Measurements from ENCODE around the gene UBE2V1.
"Not testable (repeated sequence)": the region's sequence is repeated elsewhere in the genome, so short reads cannot be mapped to it uniquely, and the experiment has no call there.

Gene UBE2V1

DNA sequence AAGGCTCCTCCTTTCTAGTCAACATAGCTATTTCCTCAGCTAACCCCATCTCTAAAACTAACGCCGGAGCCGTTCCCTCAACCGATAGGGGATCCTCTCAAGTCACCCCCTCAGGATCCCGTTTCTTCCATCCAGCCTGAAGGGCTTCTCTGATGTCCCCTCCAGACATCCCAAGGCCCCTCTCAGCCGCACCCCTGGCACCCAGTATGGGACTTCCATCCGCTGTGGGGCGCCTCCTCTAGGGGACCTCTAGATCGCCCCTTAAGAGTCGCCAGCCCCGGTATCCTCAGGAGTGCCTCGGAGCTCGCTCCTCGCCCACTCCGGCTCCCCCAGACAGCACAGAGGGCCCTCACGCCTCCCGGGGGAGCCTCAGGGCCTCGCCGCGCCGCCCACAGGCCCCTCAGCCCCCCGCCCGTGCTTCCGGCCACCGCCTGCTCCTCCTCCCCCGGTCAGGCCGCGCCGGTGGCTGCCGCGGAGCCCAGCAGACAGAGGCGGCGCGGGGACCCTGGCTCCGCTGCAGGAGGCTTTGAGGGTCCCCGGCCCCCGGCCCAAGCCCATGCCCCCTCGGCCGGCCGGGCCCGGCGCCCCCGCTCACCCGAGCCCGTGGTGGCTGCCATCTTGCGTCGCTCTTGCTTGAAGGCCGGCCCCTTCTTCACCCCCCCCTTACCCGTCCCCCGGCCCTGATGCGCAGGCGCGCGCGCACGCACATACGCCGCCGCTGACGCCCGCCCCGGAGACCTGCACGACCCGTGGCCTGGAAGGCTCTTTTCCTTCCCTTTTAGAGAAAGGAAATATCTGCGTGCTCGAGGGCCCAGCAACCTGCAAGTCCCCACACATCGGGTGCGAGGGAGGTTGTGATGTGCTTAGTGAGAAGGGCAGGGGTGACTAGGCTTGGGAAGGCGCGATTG lies at the start of gene UBE2V1:
UBE2V1 (minus strand) TSS at position 639 of the 908 bp plus-strand sequence; CDS start at position 617, 22 bp downstream.
- Histone ChIP-seq H3K27ac (ENCODE audit: low read length) (peak within 1 kb of the TSS; percentile 78), H2AFZ (ENCODE audit: low read depth, low read length) (peak within 1 kb of the TSS; percentile 79), H3K9ac (ENCODE audit: low read length) (peak within 1 kb of the TSS; percentile 95), H4K20me1 (ENCODE audit: insufficient read depth, low read length) (peaks cover 46% of the 10 kb centered on the region), H3K9me3 (ENCODE audit: insufficient read depth, low read length) (no peaks in the 10 kb centered on the region), H3K36me3 (replicated peaks; ENCODE audit: low read depth, low read length) (peaks cover 28% of the 10 kb centered on the region), H3K79me2 (ENCODE audit: low read length) (peaks cover 68% of the 10 kb centered on the region), H3K27me3 (ENCODE audit: low read depth, low read length) (no peaks in the 10 kb centered on the region), H3K4me1 (ENCODE audit: low read length) (peaks cover 50% of the 10 kb centered on the region), H3K4me2 (ENCODE audit: low read length) (peak within 1 kb of the TSS; percentile 94), H3K4me3 (ENCODE audit: low read length) (peak within 1 kb of the TSS; percentile 87)
- TF ChIP-seq EZH2phosphoT487 (IDR thresholded peaks at IDR 0.05; ENCODE audit: low read depth), result no peak
- TF ChIP-seq, protein P1, sequence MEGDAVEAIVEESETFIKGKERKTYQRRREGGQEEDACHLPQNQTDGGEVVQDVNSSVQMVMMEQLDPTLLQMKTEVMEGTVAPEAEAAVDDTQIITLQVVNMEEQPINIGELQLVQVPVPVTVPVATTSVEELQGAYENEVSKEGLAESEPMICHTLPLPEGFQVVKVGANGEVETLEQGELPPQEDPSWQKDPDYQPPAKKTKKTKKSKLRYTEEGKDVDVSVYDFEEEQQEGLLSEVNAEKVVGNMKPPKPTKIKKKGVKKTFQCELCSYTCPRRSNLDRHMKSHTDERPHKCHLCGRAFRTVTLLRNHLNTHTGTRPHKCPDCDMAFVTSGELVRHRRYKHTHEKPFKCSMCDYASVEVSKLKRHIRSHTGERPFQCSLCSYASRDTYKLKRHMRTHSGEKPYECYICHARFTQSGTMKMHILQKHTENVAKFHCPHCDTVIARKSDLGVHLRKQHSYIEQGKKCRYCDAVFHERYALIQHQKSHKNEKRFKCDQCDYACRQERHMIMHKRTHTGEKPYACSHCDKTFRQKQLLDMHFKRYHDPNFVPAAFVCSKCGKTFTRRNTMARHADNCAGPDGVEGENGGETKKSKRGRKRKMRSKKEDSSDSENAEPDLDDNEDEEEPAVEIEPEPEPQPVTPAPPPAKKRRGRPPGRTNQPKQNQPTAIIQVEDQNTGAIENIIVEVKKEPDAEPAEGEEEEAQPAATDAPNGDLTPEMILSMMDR (IDR thresholded peaks at IDR 0.05; ENCODE audit: low read depth, low read length), result peak; percentile 71

DNA sequence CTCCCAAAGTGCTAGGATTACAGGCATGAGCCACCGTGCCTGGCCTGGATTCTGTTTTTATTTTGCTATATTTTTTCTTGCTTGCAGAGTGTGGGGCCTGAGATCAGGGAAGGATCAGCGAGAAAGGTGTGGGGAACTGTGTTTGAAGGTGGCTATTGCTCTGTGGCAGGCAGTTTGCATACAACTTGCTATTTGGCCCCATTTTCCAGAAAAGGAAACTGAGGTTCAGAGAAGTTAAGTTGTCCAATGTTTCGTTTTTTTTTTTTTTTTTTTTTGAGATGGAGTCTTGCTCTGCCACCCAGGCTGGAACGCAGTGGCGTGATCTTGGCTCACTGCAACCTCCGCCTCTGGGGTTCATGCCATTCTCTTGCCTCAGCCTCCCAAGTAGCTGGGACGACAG lies 48.5 kb upstream of the UBE2V1 start:
- not testable (repeated sequence) for H3K4me2 ChIP-seq (ENCODE audit: low read length); H3K4me1 ChIP-seq (ENCODE audit: low read length); H3K27ac ChIP-seq (ENCODE audit: low read length); H3K36me3 ChIP-seq (replicated peaks; ENCODE audit: low read depth, low read length); H3K4me3 ChIP-seq (ENCODE audit: low read length); H2AFZ ChIP-seq (ENCODE audit: low read depth, low read length); H3K9me3 ChIP-seq (ENCODE audit: insufficient read depth, low read length); H3K79me2 ChIP-seq (ENCODE audit: low read length); H3K27me3 ChIP-seq (ENCODE audit: low read depth, low read length); H3K9ac ChIP-seq (ENCODE audit: low read length); H4K20me1 ChIP-seq (ENCODE audit: insufficient read depth, low read length)

DNA sequence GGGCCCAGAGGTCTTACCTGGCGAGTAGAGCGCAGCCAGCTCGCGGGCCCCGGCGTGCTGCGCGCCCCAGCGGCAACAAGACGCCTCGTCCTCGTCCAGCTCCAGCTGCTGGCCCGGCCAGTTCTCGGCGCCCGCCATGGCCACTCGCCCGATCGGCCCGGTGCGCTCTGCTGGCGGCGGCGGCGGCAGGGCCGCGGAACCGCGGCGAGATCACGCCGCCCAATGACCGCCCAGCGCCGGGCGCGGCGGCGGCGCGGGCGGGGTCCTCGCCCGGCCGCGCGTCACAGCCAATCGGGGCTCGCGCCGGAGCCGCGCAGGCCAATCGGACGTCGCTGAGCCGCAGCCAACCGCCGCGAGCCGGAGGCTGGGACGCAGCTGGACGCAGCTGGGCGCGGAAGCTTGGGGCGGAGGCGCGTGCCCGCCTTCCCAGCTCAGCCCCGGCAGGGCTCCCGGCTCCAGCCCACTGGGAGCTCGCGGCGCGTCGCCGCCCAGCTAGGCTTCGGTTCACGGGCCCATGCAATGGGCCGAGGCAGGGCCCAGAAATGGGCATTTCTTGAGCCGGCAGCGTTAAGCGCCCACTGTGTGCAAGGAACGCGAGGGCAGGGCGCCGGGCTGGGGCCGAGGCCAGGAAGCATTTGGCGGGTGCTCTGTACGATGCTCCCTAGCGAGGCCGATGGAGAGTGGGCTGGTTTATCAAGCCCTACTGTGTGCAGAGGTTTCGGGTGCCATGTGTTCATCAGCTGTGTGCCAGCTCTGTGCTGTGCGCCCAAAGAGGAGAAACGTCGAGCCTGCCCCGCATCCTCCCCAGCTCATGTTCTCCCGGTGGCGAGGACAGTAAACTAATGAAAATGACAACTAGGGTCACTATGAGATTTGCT lies 40.8 kb upstream of the UBE2V1 start, which contains the start of gene PEDS1:
PEDS1 (minus strand) TSS at position 224 of the 878 bp plus-strand sequence; CDS start at position 138, 86 bp downstream.
- Histone ChIP-seq H4K20me1 (ENCODE audit: insufficient read depth, low read length) (no peaks in the 10 kb centered on the region), H3K4me1 (ENCODE audit: low read length) (peaks cover 18% of the 10 kb centered on the region), H3K27ac (ENCODE audit: low read length) (peak within 1 kb of the TSS; percentile 7; the same call in 1 of the 2 replicates), H3K4me2 (ENCODE audit: low read length) (peak within 1 kb of the TSS; percentile 87), H3K36me3 (replicated peaks; ENCODE audit: low read depth, low read length) (peaks cover 3% of the 10 kb centered on the region), H3K4me3 (ENCODE audit: low read length) (peak within 1 kb of the TSS; percentile 91), H3K27me3 (ENCODE audit: low read depth, low read length) (no peaks in the 10 kb centered on the region), H3K9me3 (ENCODE audit: insufficient read depth, low read length) (no peaks in the 10 kb centered on the region), H3K79me2 (ENCODE audit: low read length) (peaks cover 40% of the 10 kb centered on the region), H2AFZ (ENCODE audit: low read depth, low read length) (peak within 1 kb of the TSS; percentile 69; the same call in 1 of the 2 replicates), H3K9ac (ENCODE audit: low read length) (peak within 1 kb of the TSS; percentile 89)
- TF ChIP-seq, protein P1 (IDR thresholded peaks at IDR 0.05; ENCODE audit: low read depth, low read length), result no peak
- TF ChIP-seq EZH2phosphoT487 (IDR thresholded peaks at IDR 0.05; ENCODE audit: low read depth), result no peak

- Histone ChIP-seq H4K20me1 (ENCODE audit: insufficient read depth, low read length) (no peaks in the 10 kb centered on the region), H3K27me3 (ENCODE audit: low read depth, low read length) (no peaks in the 10 kb centered on the region), H3K79me2 (ENCODE audit: low read length) (peaks cover 40% of the 10 kb centered on the region), H3K27ac (ENCODE audit: low read length) (peak overlapping the region; percentile 7; the same call in 1 of the 2 replicates), H3K4me3 (ENCODE audit: low read length) (peak overlapping the region; percentile 91), H2AFZ (ENCODE audit: low read depth, low read length) (peak overlapping the region; percentile 69; the same call in 1 of the 2 replicates), H3K4me1 (ENCODE audit: low read length) (peaks cover 18% of the 10 kb centered on the region), H3K9ac (ENCODE audit: low read length) (peak overlapping the region; percentile 89), H3K4me2 (ENCODE audit: low read length) (peak overlapping the region; percentile 87), H3K9me3 (ENCODE audit: insufficient read depth, low read length) (no peaks in the 10 kb centered on the region), H3K36me3 (replicated peaks; ENCODE audit: low read depth, low read length) (peaks cover 3% of the 10 kb centered on the region)
- TF ChIP-seq, protein P1 (IDR thresholded peaks at IDR 0.05; ENCODE audit: low read depth, low read length), result no peak
- TF ChIP-seq EZH2phosphoT487 (IDR thresholded peaks at IDR 0.05; ENCODE audit: low read depth), result no peak
Measured at GRCh38 chr20:50153153-50153499, 40.2 kb upstream of the UBE2V1 start.
